PC-3 (cell line): ENCODE measurements around the gene FAM110A. TPM values are rescaled to one million over a fixed set of nuclear protein-coding genes. Genes with fewer than 3 reads are reported as not detected.

Experiments used
- ATAC-seq: fragments of 200-7000 bp; cut with Tn5 transposase; 2 replicates; pipeline ENCODE4 v1.9.1; 2020; ENCODE audit warnings: mild to moderate bottlenecking, moderate library complexity
- BruUV-seq: library from RNA; stranded (reverse); fragments of 400-500 nt; replicated peaks from 2 replicates; lab custom pipeline; 2021; lab: Mats Ljungman, UMichigan
- CTCF ChIA-PET: fragments of 300-600 bp; sonication (Branson Sonifier 250); formaldehyde crosslinking; loops from one replicate; lab custom pipeline; 2022; ENCODE audit warnings: antibody characterized with exemption; lab: Charles Lee
- POLR2A ChIA-PET: fragments of 300-600 bp; sonication (Branson Sonifier 250); formaldehyde crosslinking; loops from one replicate; lab custom pipeline; 2022; ENCODE audit warnings: antibody characterized with exemption; ENCODE audit not compliant: unreplicated experiment; lab: Charles Lee
- DNase-seq: peaks from one replicate; pipeline ENCODE4 v3.0.0-alpha.2; 2015
- H2AFZ ChIP-seq: fragments of 300-600 bp; sonication (generic); 2 replicates; pipeline ENCODE4 v1.6.0; 2016; ENCODE audit warnings: antibody characterized with exemption, low read length
- H3F3A ChIP-seq: fragments of 300-600 bp; sonication (generic); one replicate; pipeline ENCODE4 v1.6.0; 2017; ENCODE audit warnings: antibody characterized with exemption, low read length, control low read depth, mild to moderate bottlenecking; ENCODE audit not compliant: unreplicated experiment
- H3K27ac ChIP-seq: fragments of 300-600 bp; sonication (generic); 2 replicates; pipeline ENCODE4 v1.5.1; 2016; ENCODE audit warnings: mild to moderate bottlenecking, low read length
- H3K27me3 ChIP-seq: fragments of 300-600 bp; sonication (generic); 2 replicates; pipeline ENCODE4 v1.6.1; 2016; ENCODE audit warnings: low read length, mixed read lengths
- H3K36me3 ChIP-seq: fragments of 300-600 bp; sonication (generic); 2 replicates; pipeline ENCODE4 v1.6.1; 2016; ENCODE audit warnings: low read depth, mixed run types, low read length, mixed read lengths
- H3K4me1 ChIP-seq: fragments of 300-600 bp; sonication (generic); 2 replicates; pipeline ENCODE4 v1.5.1; 2016; ENCODE audit warnings: low read length; ENCODE audit not compliant: insufficient read depth
- H3K4me2 ChIP-seq: fragments of 300-600 bp; sonication (generic); 2 replicates; pipeline ENCODE4 v1.6.0; 2016; ENCODE audit warnings: low read length
- H3K4me3 ChIP-seq: fragments of 300-600 bp; sonication (generic); 2 replicates; pipeline ENCODE4 v1.5.1; 2016; ENCODE audit warnings: mild to moderate bottlenecking, low read length, mixed read lengths
- H3K79me2 ChIP-seq: fragments of 300-600 bp; sonication (generic); 2 replicates; pipeline ENCODE4 v1.6.1; 2017; ENCODE audit warnings: low read length, mixed read lengths
- H3K9ac ChIP-seq: fragments of 300-600 bp; sonication (generic); 2 replicates; pipeline ENCODE4 v1.6.0; 2016; ENCODE audit warnings: mild to moderate bottlenecking, low read length
- H3K9me2 ChIP-seq: fragments of 300-600 bp; sonication (generic); replicated peaks from 2 replicates; pipeline ENCODE4 v1.6.1; 2016; ENCODE audit warnings: mixed run types, low read length, mixed read lengths
- H3K9me3 ChIP-seq: fragments of 300-600 bp; sonication (generic); 2 replicates; pipeline ENCODE4 v1.6.1; 2016; ENCODE audit warnings: low read length, mixed read lengths
- H4K20me1 ChIP-seq: fragments of 300-600 bp; sonication (generic); 2 replicates; pipeline ENCODE4 v1.6.1; 2016; ENCODE audit warnings: low read length, mixed read lengths
- CTCF ChIP-seq: fragments of 300-600 bp; sonication (generic); conservative IDR thresholded peaks from 2 replicates; pipeline ENCODE4 v1.5.1; 2017; ENCODE audit warnings: antibody characterized with exemption, low read depth, mild to moderate bottlenecking, low read length
- EZH2 ChIP-seq: fragments of 300-600 bp; sonication (generic); IDR thresholded peaks from one replicate; pipeline ENCODE4 v1.6.1; 2017; ENCODE audit warnings: antibody characterized with exemption, mild to moderate bottlenecking, low read length; ENCODE audit not compliant: unreplicated experiment
- EZH2phosphoT487 ChIP-seq: fragments of 300-600 bp; sonication (generic); IDR thresholded peaks from 2 replicates; pipeline ENCODE4 v1.6.1; 2018; ENCODE audit warnings: mild to moderate bottlenecking, antibody characterized with exemption, low read length, borderline replicate concordance
- intact Hi-C: fragments of 100-400 bp; cut with micrococcal nuclease; formaldehyde crosslinking; loops from 2 replicates; pipeline ENCODE4 v1.9.0; 2023
- total RNA-seq: library from RNA; depleted of rRNA; stranded (reverse); fragments of >200 nt; gene quantifications from 2 replicates; pipeline ENCODE4 v1.2.3, GENCODE V29; 2014

The FAM110A gene
- total RNA-seq, 1 experiment from 2014 or later = 28.4 TPM

GRCh38 chr20:820323-820953, 13.1 kb upstream of the FAM110A start:
- intact Hi-C loops = no loop called here
- Histone ChIP-seq H3K27me3 (no peaks in the 10 kb centered on the region), H3K9me3 (no peaks in the 10 kb centered on the region), H3K4me3 (no peak overlapping the region), H3K4me1 (peaks cover 7% of the 10 kb centered on the region; the same call in 1 of the 2 replicates), H3F3A (no peaks in the 10 kb centered on the region), H3K36me3 (no peaks in the 10 kb centered on the region), H3K9ac (no peak overlapping the region), H3K79me2 (no peaks in the 10 kb centered on the region), H3K9me2 (no peaks in the 10 kb centered on the region), H2AFZ (no peak overlapping the region), H3K27ac (no peak overlapping the region), H4K20me1 (no peaks in the 10 kb centered on the region), H3K4me2 (no peak overlapping the region)
- no peak for TF ChIP-seq EZH2
- no peak for TF ChIP-seq CTCF
- TF ChIP-seq EZH2phosphoT487 = no peak
- ATAC-seq (no peak), DNase-seq (no peak)
- ChIA-PET POLR2A (no interaction called here), CTCF (no interaction called here)
- BruUV-seq = no TSS peak

- H3K9me2 ChIP-seq = no peaks in the 10 kb centered on the region
- intact Hi-C loops = no loop called here
- no peaks in the 10 kb centered on the region for H3K36me3 ChIP-seq
- ATAC-seq (no peak), DNase-seq (no peak)
- H3K4me2 ChIP-seq = no peak overlapping the region
- no peaks in the 10 kb centered on the region for H3K9me3 ChIP-seq
- peaks cover 7% of the 10 kb centered on the region; the same call in 1 of the 2 replicates for H3K4me1 ChIP-seq
- no peak overlapping the region for H2AFZ ChIP-seq
- no peak overlapping the region for H3K27ac ChIP-seq
- H3K79me2 ChIP-seq = no peaks in the 10 kb centered on the region
- no peak overlapping the region for H3K4me3 ChIP-seq
- no peak overlapping the region for H3K9ac ChIP-seq
- H4K20me1 ChIP-seq = no peaks in the 10 kb centered on the region
- CTCF ChIA-PET = no interaction called here
- no peaks in the 10 kb centered on the region for H3F3A ChIP-seq
- BruUV-seq = no TSS peak
- TF ChIP-seq EZH2phosphoT487 (no peak), CTCF (no peak)
- no peaks in the 10 kb centered on the region for H3K27me3 ChIP-seq
- POLR2A ChIA-PET = no interaction called here
Measured at GRCh38 chr20:821046-821730, 12.3 kb upstream of the FAM110A start.

- Histone ChIP-seq H3K9ac (no peak overlapping the region), H3F3A (no peaks in the 10 kb centered on the region), H3K4me2 (no peak overlapping the region), H3K9me3 (no peaks in the 10 kb centered on the region), H3K27ac (no peak overlapping the region), H3K36me3 (no peaks in the 10 kb centered on the region), H4K20me1 (no peaks in the 10 kb centered on the region), H3K4me3 (no peak overlapping the region), H3K79me2 (no peaks in the 10 kb centered on the region), H2AFZ (no peak overlapping the region), H3K9me2 (no peaks in the 10 kb centered on the region), H3K27me3 (no peaks in the 10 kb centered on the region), H3K4me1 (peaks cover 7% of the 10 kb centered on the region; the same call in 1 of the 2 replicates)
- no TSS peak for BruUV-seq
- intact Hi-C loops = no loop called here
- POLR2A ChIA-PET = no interaction called here
- TF ChIP-seq EZH2 = no peak
- no peak for TF ChIP-seq EZH2phosphoT487
- TF ChIP-seq CTCF = no peak
- ATAC-seq (no peak), DNase-seq (no peak)
- CTCF ChIA-PET = no interaction called here
Measured at GRCh38 chr20:821731-822065, 11.8 kb upstream of the FAM110A start.
